T-cell (primary cell): Measurements from ENCODE around the gene TMEM167A. TPM values are rescaled to one million over a fixed set of nuclear protein-coding genes. Genes with fewer than 3 reads are reported as not detected.

Source experiments
- ATAC-seq, 4 experiments: fragments of 200-7000 bp in 3 of 4; fragments of 150-1000 bp in 1 of 4; cut with Tn5 transposase; replicated peaks in 1 of 4; 1 replicate in 3 of 4; 2 replicates in 1 of 4; pipeline ENCODE4 v1.10.0; 2021; ENCODE audit warnings: moderate library complexity in 3 of 4, mild to moderate bottlenecking in 2 of 4, moderate number of reproducible peaks in 1 of 4
- CTCF ChIA-PET, 2 donors: fragments of 300-600 bp; sonication (Branson Sonifier 250); formaldehyde crosslinking; loops; one replicate each; lab custom pipeline; 2022; ENCODE audit warnings: antibody characterized with exemption in 2 of 2; lab: Charles Lee
- POLR2A ChIA-PET, 2 donors: fragments of 300-600 bp; sonication (Branson Sonifier 250); formaldehyde crosslinking; loops; one replicate each; lab custom pipeline; 2022; ENCODE audit warnings: antibody characterized with exemption in 2 of 2; lab: Charles Lee
- DNase-seq, 35 experiments: peaks; one replicate each; pipeline versions ENCODE4 v3.0.0 to v3.0.0-alpha.2; 2013 to 2023
- H3K27ac ChIP-seq: one replicate; pipeline ENCODE4 v1.5.1; 2013; ENCODE audit warnings: low read length
- H3K27me3 ChIP-seq, 2 experiments: replicated peaks in 1 of 2; 1 replicate in 1 of 2; 2 replicates in 1 of 2; pipeline versions ENCODE4 v1.6.1 to v1.7.0; 2013; ENCODE audit warnings: low read length in 1 of 2, mixed read lengths in 1 of 2; ENCODE audit not compliant: control insufficient read depth in 2 of 2, insufficient read depth in 2 of 2; ENCODE audit errors: extremely low read depth in 1 of 2
- H3K36me3 ChIP-seq, 2 donors: 1 replicate in 1 of 2; 2 replicates in 1 of 2; pipeline versions ENCODE4 v1.6.1 to v1.7.0; 2013; ENCODE audit warnings: low read length in 1 of 2; ENCODE audit not compliant: control insufficient read depth in 2 of 2, insufficient read depth in 1 of 2; ENCODE audit errors: extremely low read depth in 1 of 2
- H3K4me1 ChIP-seq, 2 experiments: 1 replicate in 1 of 2; 2 replicates in 1 of 2; pipeline versions ENCODE4 v1.6.1 to v1.7.0; 2013; ENCODE audit warnings: low read length in 2 of 2, mixed read lengths in 1 of 2; ENCODE audit not compliant: insufficient read depth in 2 of 2, control insufficient read depth in 1 of 2; ENCODE audit errors: extremely low read depth in 1 of 2
- H3K4me3 ChIP-seq, 2 donors: 1 replicate in 1 of 2; 2 replicates in 1 of 2; pipeline versions ENCODE4 v1.5.1 to v1.7.0; 2013; ENCODE audit warnings: mild to moderate bottlenecking in 2 of 2, low read length in 1 of 2, moderate library complexity in 1 of 2; ENCODE audit not compliant: control insufficient read depth in 1 of 2; ENCODE audit errors: extremely low read depth in 1 of 2
- H3K9me3 ChIP-seq: 2 replicates; pipeline ENCODE4 v1.7.0; 2013
- H3K27ac Mint-ChIP-seq, 2 donors: one replicate each; pipeline ENCODE4 v1.8.0; 2020 to 2021; ENCODE audit warnings: mild to moderate bottlenecking in 2 of 2, mixed read lengths in 2 of 2
- H3K27me3 Mint-ChIP-seq, 2 donors: one replicate each; pipeline ENCODE4 v1.8.0; 2021 to 2022; ENCODE audit warnings: mixed read lengths in 2 of 2
- H3K36me3 Mint-ChIP-seq: one replicate; pipeline ENCODE4 v1.8.0; 2021; ENCODE audit warnings: mixed read lengths
- H3K4me1 Mint-ChIP-seq, 3 donors: one replicate each; pipeline ENCODE4 v1.8.0; 2020 to 2022; ENCODE audit warnings: mixed read lengths in 3 of 3, mild to moderate bottlenecking in 1 of 3
- H3K4me3 Mint-ChIP-seq, 3 donors: one replicate each; pipeline ENCODE4 v1.8.0; 2020 to 2022; ENCODE audit warnings: mild to moderate bottlenecking in 3 of 3, mixed read lengths in 3 of 3, moderate library complexity in 3 of 3
- H3K9me3 Mint-ChIP-seq, 3 donors: one replicate each; pipeline ENCODE4 v1.8.0; 2020 to 2022; ENCODE audit warnings: mixed read lengths in 3 of 3
- WGBS: methylation state at CpG from one replicate; pipeline ENCODE4 v1.1.5; 2013; ENCODE audit warnings: missing lambda C conversion rate; ENCODE audit not compliant: insufficient coverage; 5-methylcytosine and 5-hydroxymethylcytosine counted together
- total RNA-seq, 35 experiments: library from RNA in 6 of 35; stranded (reverse) in 6 of 35; fragments of 120-200 nt in 1 of 35; gene quantifications; one replicate each; pipeline versions ENCODE4 v1.2.1 to v1.2.4 and lab custom pipeline; 2013 to 2026

The TMEM167A gene
- total RNA-seq, 5 donors from 2014 or later (not counting 1 experiment from before 2014, with no cell fraction given), result 36.5 to 44.8 (median 41.7) TPM

GRCh38 chr5:83082750-83083149 lies 5.6 kb upstream of the TMEM167A start:
- Histone ChIP-seq H3K4me3 (no peak overlapping the region), H3K27ac (no peak overlapping the region), H3K27me3 (no peaks in the 10 kb centered on the region), H3K9me3 (no peaks in the 10 kb centered on the region), H3K36me3 (no peaks in the 10 kb centered on the region), H3K4me1 (peaks cover 4 to 8% of the 10 kb centered on the region in 2 experiments)
- DNase-seq, result no peak
- H3K27me3 Mint-ChIP-seq, result no peaks in the 10 kb centered on the region
- no peak for ATAC-seq
- no peaks in the 10 kb centered on the region for H3K9me3 Mint-ChIP-seq
- ChIA-PET CTCF (no interaction called here), POLR2A (interaction anchor here (0.6 kb wide), 2 partner anchors 13 to 82 kb away, joined by 4 to 6 read pairs; no protein-coding TSS in a partner anchor)
- H3K4me3 Mint-ChIP-seq, result no peak overlapping the region
- H3K36me3 Mint-ChIP-seq, result peaks cover 6% of the 10 kb centered on the region
- peaks cover 9 to 11% (median 11%) of the 10 kb centered on the region in 3 donors for H3K4me1 Mint-ChIP-seq
- H3K27ac Mint-ChIP-seq, result no peak overlapping the region

- H3K9me3 ChIP-seq, result no peaks in the 10 kb centered on the region
- CTCF ChIA-PET, result interaction anchor here (0.5 to 0.7 kb wide), 2 partner anchors 10 to 12 kb away, joined by 3 read pairs; no protein-coding TSS in a partner anchor
- H3K9me3 Mint-ChIP-seq, result no peaks in the 10 kb centered on the region
- no peaks in the 10 kb centered on the region for H3K27me3 Mint-ChIP-seq
- H3K36me3 Mint-ChIP-seq, result peaks cover 19% of the 10 kb centered on the region
- H3K27me3 ChIP-seq, result no peaks in the 10 kb centered on the region
- H3K27ac ChIP-seq, result peak overlapping the region; percentile 90
- WGBS, result 0% methylated on average over 4 of the region's 14 CpGs
- ATAC-seq, result peak; percentile 1 to 6 (median 2)
- H3K4me1 Mint-ChIP-seq, result peaks cover 49 to 57% (median 53%) of the 10 kb centered on the region in 3 donors
- peak overlapping the region; percentile 96 for H3K27ac Mint-ChIP-seq
- H3K4me3 Mint-ChIP-seq, result peak overlapping the region; percentile 95 to 98 (median 97)
- peak overlapping the region; percentile 87 to 98 for H3K4me3 ChIP-seq
- peaks cover 0 to 9% of the 10 kb centered on the region in 2 donors for H3K36me3 ChIP-seq
- peak in 2 of 35 experiments; percentile 2 to 10 for DNase-seq
- H3K4me1 ChIP-seq, result peaks cover 20 to 23% of the 10 kb centered on the region in 2 experiments
- POLR2A ChIA-PET, result interaction anchor here (0.5 to 1.3 kb wide), 4 partner anchors 12 to 39 kb away, joined by 3 to 14 read pairs (median 6); no protein-coding TSS in a partner anchor
Observed at GRCh38 chr5:83077662-83078261, 568 bp upstream of the TMEM167A start.

- DNase-seq (no peak), ATAC-seq (no peak)
- Histone ChIP-seq H3K36me3 (peaks cover 0 to 9% of the 10 kb centered on the region in 2 donors), H3K27ac (no peak overlapping the region), H3K4me1 (peaks cover 22% of the 10 kb centered on the region in 2 experiments), H3K9me3 (no peaks in the 10 kb centered on the region), H3K4me3 (no peak overlapping the region), H3K27me3 (no peaks in the 10 kb centered on the region)
- WGBS, result 100% methylated on average over 2 of the region's 6 CpGs
- Mint-ChIP-seq H3K27me3 (no peaks in the 10 kb centered on the region), H3K4me1 (peaks cover 82 to 90% (median 85%) of the 10 kb centered on the region in 3 donors), H3K9me3 (no peaks in the 10 kb centered on the region), H3K36me3 (peaks cover 28% of the 10 kb centered on the region), H3K27ac (peak overlapping the region in 1 of 2 donors; percentile 43), H3K4me3 (peak overlapping the region in 1 of 3 donors; percentile 14)
- POLR2A ChIA-PET, result interaction anchor here in 1 of 2 donors (0.6 to 1.0 kb wide), 2 partner anchors 33 to 777 kb away, joined by 3 read pairs; no protein-coding TSS in a partner anchor
- CTCF ChIA-PET, result interaction anchor here in 1 of 2 donors (0.8 kb wide), 1 partner anchor 13 kb away, joined by 4 read pairs; no protein-coding TSS in a partner anchor
Observed at GRCh38 chr5:83072966-83073365, 4.2 kb downstream of the TMEM167A start.

GRCh38 chr5:83071286-83072051 lies 5.7 kb downstream of the TMEM167A start:
- Histone ChIP-seq H3K4me3 (no peak overlapping the region), H3K4me1 (peaks cover 13 to 18% of the 10 kb centered on the region in 2 experiments), H3K36me3 (peaks cover 0 to 9% of the 10 kb centered on the region in 2 donors), H3K27me3 (no peaks in the 10 kb centered on the region), H3K9me3 (no peaks in the 10 kb centered on the region), H3K27ac (no peak overlapping the region)
- peak overlapping the region in 2 of 3 donors; percentile 9 to 43 for H3K4me3 Mint-ChIP-seq
- H3K4me1 Mint-ChIP-seq, result peaks cover 81 to 89% (median 86%) of the 10 kb centered on the region in 3 donors
- ChIA-PET POLR2A (interaction anchor here in 1 of 2 donors (1.0 kb wide), 1 partner anchor 10 kb away, joined by 3 read pairs; no protein-coding TSS in a partner anchor), CTCF (no interaction called here)
- H3K9me3 Mint-ChIP-seq, result no peaks in the 10 kb centered on the region
- ATAC-seq, result no peak
- WGBS, result no CpG with 5 or more reads among the region's 2 CpGs
- H3K27ac Mint-ChIP-seq, result peak overlapping the region in 1 of 2 donors; percentile 25
- peaks cover 28% of the 10 kb centered on the region for H3K36me3 Mint-ChIP-seq
- DNase-seq, result no peak
- H3K27me3 Mint-ChIP-seq, result no peaks in the 10 kb centered on the region

- POLR2A ChIA-PET, result no interaction called here
Observed at GRCh38 chr5:83069096-83069799, 7.9 kb downstream of the TMEM167A start.

More at GRCh38 chr5:83069096-83069799, 7.9 kb downstream of the TMEM167A start:
- Histone ChIP-seq H3K9me3 (no peaks in the 10 kb centered on the region), H3K4me1 (peaks cover 4 to 6% of the 10 kb centered on the region in 2 experiments), H3K27ac (no peak overlapping the region), H3K27me3 (no peaks in the 10 kb centered on the region), H3K36me3 (peaks cover 0 to 6% of the 10 kb centered on the region in 2 donors), H3K4me3 (no peak overlapping the region)
- Mint-ChIP-seq H3K4me3 (no peak overlapping the region), H3K4me1 (peaks cover 77 to 81% (median 80%) of the 10 kb centered on the region in 3 donors), H3K27me3 (no peaks in the 10 kb centered on the region), H3K36me3 (peaks cover 28% of the 10 kb centered on the region), H3K9me3 (no peaks in the 10 kb centered on the region), H3K27ac (no peak overlapping the region)
- WGBS, result no CpG with 5 or more reads among the region's 2 CpGs
- CTCF ChIA-PET, result no interaction called here
- ATAC-seq (no peak), DNase-seq (no peak)
